NCI-H2029 treated with DMSO at 0.1 percent for 48 hours (cell line): Measurements from ENCODE around the gene RAMACL.

ENCODE experiments used
- DNase-seq: peaks from one replicate; lab custom pipeline; 2025; lab: John Stamatoyannopoulos, UW

The RAMACL gene

DNA sequence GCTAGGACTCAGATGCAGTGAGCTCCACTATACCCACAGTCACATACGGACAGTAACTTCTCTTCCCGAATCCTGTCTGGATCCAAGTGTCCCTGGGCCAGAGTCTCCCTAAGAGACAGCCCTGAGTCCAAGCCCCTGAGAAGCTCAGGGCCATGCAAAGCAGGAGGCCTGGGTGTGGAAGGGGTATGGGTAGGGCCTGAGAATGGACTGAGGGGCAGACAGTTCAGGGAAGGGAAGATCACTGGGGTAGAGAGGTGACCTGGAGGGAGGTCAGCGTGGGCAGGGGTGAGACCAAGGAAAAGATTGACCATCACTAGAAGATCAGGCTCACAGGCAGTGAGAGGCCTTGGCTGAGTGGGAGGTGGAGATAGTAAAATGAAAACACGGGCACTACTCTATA, 31.8 kb upstream of the RAMACL start:
- DNase-seq = no peak

DNA sequence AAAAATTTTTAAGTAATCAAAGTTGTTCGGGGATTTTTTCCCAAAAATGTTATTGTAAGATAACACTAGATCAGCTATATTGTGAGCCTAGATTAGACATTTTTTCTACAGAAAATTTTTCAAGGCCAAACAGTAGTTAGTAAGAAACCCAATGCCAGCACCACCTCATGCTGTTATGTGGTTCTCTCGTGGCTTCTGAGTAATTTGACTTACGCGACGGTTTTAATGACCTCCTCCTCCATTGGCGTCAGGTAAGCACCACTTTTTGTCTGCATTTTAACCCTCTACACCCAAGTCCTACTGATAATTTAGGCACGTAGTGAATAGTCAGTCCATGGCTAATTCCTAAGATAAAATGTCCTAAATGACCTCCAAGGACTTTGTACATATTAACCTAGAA, 30.9 kb upstream of the RAMACL start:
- no peak for DNase-seq

DNA sequence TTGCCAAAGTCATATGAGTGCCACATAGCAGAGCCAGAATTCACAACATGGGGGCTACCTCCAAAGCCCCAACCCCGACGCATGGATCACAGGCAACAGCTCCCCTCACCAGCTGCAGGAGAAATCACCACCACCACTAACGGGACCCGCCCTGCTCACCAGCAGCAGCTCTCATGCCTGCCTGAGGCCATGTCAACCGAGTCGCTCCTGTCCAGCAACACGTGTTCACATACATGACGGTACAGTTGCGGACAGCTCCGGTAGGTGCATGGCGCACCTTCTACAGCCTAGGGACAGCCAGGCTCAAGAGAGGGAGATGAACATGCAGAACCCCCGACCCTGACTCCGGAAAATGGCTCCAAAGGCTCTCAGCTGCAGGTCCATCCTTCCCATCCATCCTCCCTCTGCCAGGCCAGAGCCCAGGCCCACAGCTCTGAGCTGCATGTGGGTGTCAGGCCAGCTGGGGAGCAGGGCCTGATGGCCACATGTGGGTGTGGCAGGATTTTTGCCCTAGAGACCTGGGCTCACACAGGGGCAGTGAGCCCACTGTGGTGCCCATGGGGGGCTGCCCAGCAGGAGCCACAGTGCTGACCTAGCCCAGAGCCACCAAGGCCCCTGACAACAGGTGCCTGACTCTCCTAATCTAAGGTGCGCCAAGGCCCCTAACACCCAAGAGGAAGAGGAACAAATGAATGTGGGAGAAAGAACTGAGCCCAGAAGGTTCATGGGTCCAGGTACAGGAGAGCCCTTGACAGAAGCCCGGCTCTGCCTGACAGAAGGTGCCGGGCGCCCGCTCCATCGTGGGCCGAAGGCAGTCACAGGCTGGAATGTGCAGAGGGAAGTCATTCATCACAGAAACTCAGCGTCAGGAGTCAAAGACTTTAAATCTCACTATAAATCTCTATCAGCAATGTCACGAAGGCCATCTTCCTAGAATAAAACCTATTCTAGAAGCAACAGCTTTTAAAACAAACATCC, 30.1 kb upstream of the RAMACL start:
- DNase-seq = no peak

DNA sequence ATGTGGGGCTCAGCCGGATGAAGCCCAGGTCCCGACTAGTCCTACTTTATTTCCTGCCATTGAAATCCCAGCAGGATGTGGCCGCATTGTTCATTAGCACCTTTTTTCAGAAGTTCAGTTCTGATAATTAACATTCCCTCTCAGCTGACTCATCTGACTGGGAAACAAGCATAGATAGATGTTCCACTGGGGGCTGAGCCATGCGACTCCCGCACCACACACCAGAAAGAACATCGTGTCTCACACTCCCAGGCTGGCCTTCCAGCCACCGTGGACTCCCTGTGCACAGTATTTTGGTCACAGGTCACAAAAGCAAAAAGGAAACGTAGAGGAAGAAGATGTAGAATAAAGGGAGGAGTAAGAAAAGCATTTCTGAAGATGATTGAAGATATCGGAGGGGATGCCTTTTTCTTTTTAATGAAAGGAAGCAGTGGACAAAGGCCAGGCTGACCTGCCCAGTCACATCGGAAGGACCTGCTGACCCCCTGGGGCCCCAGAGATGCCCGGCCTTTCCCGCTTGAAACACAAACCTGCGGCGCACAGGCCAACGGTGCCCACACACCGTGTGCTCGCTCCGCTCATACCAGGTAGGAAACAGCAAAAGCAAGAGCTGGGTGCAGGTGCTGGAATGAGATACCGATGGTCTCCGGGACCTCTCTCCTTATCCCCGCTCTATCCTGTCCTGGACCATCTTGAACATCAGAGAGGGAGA, 28.7 kb upstream of the RAMACL start:
- DNase-seq = no peak

DNA sequence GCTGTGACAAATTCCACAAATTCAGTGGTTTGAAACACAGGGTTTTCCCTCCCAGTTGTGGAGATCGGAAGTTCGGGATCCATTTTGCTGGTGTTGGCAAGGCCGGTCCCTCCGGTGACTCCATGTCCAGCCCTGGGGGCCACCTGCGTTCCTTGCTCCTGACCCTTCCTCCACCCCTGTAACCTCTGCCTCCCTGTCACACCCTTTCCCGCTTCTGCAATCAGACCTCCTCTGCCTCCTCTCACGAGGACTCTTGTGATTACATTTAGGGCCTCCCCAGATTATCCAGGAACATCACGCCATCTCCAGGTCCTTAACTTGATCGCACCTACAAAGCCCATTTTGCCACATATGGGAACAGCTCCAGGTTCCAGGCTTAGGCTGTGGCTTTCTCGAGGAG, 28.1 kb upstream of the RAMACL start:
- no peak for DNase-seq

DNA sequence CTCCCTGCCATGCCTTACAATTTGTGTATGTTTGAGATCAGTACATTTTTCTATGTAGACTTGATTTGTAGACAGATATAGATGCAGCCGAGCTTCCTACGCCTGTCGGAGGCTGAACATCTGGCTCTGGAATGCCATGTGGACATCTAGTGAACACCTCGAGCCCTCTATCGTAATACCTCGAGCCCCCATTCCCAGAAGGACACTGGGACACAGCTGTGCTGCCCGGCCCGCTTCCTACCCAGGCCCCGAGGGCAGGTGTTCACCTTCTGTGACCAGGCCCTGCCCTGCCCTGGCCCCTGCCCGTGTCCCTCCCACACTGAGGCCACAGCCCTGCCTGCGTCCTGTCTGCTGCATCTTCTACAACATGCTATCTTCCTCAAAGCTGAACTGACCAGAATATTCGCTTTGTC, 27.7 kb upstream of the RAMACL start:
- no peak for DNase-seq

DNA sequence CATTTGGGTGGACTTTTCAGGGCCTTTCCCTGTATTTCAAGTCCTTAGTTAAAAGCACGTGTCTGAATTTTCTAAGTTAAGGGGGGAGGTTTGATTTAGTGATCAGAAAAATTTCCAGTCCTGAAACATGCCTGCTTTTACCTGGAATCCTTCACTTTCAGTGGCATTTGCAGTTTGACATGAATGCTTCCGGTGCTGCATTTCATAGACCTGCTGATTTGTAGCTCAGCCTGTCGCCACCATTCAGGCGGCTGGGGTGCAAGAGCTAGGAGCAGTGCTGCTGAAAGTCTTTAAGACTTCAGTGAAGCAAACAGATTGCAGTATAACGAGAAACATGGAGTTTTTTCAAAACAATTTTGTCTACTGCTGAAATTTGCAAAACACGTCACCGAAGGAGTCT, 26.5 kb upstream of the RAMACL start:
- DNase-seq = no peak

DNA sequence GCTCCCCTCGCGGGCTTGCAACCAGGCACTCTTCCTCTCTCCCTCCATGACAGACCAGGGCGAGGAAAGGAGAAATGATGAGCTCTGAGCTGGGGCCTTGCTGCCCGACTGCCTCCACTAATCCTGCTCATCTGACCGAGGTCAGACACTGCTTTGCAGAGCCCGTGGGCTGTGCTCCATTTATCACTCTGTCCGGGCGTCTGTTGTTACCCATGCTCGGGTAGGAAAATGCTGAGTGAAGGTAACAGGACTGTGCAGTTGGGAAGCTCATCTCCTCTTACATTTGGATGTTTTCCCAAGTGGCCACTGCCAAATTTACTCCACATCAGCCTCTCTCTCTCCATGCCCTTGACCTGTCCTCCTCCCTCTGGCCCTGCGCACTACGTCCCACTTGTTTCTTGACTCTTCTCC, 26.0 kb upstream of the RAMACL start:
- DNase-seq = no peak

DNA sequence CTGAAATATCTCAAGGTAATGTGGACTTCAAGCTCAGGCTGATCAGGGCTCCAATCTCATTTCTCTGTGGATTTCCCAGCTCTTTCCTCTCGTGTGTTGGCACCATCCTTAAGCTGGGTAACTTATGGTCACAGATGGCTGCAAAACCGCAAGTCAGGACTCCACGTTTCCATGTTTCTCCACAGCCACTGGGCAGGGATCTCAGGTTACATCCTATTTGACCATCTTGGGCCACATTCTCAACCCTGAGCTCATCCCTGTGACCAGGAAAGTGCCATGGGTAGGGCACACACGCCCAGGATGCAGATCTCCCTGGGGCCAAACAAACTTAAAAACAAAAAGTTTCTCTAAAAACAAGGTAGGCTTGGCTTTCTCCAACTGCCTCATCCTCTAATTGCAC, 25.2 kb upstream of the RAMACL start:
- DNase-seq = no peak

DNA sequence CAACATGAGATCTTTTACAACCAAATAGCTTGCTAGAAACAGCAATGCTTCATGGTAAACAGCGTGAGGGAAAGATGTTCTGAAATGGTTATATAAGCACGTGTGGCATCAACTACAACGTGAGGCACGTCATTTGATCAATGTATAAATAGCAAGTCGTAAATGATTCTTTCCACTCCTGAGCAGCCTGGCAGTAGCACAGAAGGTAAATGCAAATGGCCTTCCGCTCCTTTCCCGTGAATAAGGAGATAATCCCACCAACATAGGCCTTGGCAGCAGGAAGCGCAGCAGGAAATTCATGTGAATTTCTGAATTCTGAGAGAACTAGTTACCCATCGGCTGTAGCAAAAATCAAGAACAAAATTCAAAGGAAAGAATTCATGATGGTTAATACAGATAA, 23.6 kb upstream of the RAMACL start:
- no peak for DNase-seq

DNA sequence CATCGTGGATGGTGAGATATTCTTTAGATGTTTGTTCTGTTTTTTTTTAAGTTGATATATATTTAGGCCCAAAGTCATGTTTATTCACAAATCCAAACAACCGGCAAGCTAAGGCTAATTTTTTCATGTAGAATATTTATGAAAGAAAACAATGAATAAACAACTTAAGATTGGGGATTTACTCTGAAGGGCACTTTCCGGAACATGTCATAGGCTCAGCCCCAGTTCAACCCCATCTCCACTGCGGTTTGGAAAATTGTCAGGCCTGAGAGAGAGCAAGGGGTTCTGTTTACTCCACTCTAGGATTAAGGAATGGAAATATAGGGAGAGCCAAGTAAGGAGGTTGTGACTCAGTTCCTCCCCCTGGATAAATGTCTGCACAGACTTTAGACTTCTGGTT, 22.3 kb upstream of the RAMACL start:
- DNase-seq = no peak

DNA sequence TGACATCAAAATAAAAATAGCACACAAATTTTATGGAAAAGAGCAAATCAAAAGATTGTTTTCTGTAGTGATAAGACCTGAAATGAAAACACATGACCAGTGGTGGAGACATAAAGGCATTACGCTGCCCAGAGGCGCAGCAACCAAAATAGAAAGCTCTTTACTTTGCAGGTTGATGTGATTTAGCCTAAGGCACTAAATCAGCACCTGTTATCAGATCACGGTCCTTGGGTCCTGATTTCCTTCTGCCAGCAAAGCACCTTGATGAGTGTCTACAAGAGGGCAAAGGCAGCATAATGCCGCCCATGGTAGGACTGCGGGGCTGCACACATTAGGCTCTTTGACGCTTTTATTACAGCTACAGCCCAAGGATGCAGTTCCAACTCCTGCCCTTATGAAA, 19.3 kb upstream of the RAMACL start:
- no peak for DNase-seq

DNA sequence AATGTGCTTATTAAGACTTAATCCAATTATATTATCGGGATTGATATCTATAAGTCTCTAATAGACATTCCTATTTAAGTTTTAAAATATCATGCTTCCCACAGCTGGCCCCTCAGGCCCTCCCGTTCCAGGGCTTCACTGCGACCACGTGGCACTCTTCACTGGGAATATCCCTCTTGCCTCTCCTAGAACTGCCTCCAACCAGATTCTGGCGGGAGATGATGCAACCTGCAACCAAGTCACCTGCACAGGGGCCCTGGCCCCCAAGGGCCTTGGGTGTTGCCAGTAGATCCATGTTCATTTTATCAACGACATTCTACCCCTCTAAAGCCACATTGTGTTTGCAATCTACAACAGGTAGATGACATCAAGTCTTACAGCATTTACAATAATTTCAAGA, 18.4 kb upstream of the RAMACL start:
- DNase-seq = no peak

DNA sequence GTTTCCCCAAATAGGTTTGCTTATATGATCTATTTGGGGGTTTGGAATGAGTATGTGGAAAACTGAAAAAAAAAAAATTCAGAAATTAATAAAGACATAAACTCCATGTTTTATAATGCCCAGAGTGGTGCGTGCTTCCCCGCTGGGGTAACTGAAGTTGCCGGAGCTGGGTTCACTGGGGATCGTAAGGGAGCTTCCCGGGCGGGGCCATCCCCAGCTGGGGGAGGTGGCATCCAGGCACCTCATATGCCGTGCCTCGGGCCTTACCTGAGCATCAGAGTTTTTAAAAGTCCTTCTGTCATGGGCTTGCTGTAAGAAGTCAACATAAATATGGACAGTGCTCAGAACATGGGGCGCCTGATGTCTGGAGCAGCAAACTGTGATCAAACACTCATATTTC, 17.9 kb upstream of the RAMACL start:
- no peak for DNase-seq

DNA sequence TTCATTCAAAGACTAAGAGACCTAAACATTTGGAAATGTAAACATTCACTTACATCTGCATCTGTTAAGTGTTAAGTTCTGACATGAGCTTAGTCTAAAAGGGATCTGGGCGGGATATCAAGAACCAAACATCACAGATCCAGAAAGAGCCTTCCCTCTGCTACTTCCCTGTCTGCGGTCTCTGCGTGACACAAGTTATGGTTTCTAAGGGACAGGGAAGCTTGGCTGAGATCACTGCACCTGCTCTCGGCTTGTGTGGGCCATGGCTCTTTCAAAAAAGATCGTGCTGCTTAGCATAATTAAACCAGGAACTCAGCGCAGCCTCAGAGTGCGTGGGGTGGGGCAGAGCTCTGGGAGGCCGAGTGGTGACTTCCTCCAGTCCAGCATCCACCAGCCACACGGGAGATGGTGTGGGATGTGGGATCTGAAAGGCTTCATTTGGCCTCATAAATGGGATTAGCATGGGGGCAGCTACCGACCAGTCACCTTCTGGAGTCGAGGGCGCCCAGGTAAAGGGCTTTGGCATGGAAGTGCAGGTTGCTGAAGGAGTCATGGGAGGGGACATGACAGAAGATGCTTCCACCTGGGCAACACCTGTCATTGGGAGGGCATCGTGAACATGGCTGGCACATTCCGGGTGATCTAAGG, 16.7 kb upstream of the RAMACL start:
- no peak for DNase-seq

DNA sequence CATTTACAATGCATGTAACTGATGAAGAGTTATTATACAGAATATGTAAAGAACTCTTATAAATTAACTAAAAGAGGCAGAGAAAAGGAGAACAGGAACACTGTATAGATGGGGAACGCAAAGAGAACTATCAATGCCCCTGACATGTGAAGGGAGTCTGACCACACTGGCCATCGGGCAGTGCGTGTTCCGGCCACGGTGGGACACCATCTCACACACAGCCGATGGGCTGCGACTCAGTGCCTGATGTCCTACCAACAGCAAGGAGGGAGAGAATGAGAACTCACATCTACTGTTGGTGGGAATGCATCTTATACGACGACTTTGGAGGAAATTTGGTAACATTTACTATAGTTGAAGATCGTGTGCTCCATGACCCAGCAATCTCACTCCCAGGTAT, 15.5 kb upstream of the RAMACL start:
- DNase-seq = no peak

DNA sequence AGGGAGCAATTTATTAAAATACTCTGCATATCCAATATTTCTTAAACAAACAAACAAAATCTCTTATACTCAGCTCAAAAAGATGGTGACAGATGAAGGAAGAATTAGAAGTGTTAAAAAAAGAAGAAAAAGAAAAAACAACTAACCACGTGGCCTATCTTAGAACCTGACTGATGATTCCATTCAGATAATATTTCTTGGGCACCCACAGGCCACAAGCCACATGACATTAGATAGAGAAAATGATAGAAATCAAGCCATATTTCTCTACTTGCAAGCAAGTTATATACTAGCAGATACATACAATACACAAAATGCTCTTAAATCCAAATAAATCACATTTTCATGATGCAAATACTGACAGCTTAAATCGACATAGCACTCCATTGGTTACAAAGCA, 14.5 kb upstream of the RAMACL start:
- DNase-seq = no peak

DNA sequence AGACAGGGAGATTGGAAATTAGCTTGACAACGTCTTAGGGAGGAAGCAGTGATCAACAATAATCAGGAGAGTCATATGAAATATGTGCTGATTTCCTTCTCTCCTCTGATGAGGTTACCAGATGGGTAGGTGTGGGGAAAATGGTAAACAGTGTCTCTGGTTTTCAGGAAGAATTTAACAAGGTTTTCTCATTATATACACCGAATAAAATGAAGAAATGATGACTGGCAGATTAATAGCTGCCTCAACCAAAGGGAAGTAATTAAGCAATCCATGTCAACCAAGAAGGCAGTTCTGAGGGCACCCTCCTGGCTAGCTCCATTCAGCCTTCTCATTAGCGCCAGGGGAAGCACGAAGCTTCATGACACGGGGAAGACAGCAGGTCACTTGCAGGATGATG, 12.7 kb upstream of the RAMACL start:
- no peak for DNase-seq

DNA sequence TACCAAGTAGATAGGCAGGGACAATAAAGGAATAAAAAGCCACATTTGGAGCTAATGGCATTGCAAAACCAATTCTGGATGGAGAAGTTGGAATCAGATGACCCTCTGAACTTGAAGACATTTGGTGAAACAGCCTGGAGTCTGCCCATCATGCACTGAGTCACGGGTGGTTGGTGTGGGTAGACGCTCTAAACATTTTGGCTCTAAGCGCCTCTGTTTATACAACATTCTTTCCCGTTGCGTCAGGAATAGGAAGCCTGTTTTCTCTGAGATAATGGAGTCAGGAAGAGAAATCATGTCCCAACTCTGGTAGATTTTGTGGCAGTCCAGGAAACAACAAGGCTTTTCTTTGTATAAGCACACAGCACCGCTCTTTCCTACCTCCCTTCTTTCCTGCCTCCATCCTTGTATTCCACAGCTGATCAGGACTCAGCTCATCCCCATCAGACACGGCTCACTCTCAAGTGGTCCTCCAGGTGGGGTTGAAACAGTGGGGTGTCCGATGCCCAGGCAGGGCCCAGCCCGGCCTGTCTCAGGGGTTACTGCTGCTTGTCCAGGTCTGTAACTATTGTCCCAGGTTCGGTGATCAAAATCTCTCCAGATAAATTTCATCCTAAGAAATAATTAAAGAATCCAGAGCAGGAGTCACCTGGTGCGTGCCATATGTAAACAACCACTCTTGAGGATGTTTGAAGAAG, 12.1 kb upstream of the RAMACL start:
- no peak for DNase-seq

DNA sequence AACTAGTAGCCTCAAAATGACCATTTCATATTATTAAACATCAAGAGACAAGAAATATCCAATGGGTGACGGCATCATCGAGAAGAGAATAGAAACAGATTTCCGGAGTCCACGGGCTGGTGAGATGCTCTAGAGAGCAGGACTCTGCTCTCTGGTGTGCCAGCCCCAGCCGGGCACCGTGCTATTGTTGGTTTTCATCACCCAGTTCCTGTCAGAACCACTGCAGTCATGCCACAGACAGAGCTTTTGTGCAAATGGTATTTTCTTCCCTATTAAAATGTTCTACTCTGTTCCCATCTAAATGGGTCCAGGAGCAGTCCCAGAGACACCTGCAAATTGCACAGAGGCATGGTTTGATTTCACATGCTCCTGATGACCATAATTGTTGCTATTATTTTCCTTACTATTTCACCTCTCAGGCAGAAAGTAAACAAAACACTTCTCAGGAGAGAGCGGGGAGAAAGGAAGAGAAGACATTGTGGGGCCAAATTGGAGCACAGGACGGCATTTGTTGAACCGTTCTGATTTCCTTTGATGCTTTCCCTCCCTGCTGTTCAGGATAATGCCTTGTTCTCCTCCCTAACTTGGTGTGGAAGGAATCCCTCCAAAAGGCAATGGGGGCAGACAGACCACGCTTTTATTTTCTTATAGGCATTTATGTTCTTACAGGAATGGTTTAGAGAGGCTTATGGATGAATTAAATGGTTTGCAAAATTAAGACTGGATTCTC, 11.4 kb upstream of the RAMACL start:
- no peak for DNase-seq

DNA sequence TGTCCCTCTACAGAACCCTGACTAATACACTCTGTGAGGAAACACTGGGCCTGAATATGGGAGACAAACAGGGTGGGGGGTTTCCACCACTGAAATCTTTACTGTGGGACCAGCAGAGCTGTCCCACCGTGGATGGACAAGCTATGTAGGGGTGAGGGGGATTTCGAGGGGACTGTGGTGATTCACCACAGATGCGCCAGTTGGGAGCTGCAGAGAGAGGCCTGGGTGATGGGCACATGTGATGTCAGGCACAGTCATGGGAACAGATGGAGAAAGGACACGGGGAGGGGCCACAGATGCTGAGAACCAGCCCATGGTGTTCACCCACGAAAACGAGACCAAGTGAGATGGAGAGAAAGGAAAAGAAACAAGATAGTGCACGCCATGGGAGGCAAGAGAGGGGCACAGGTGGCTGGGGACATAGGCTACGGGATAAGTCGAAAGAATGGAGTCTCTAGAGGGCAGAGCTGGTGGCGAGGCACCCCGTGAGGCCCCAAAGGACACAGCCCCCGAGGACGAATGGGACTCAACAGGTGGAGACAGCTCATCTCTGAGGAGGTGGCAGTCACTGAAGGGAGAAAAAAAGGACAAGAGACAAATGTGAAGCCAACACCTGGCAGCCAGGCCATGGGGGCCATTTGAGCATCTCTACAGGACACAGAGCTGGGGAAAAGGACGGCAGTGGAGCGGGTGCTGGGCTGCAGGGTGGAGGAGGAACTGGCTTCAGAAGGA, 10.5 kb upstream of the RAMACL start:
- DNase-seq = no peak
